Gastroesophageal sphincter (tissue), 4 donors: ENCODE measurements around the gene MTCL1. TPM values are rescaled to one million over a fixed set of nuclear protein-coding genes. Genes with fewer than 3 reads are reported as not detected.

Experiments
- ATAC-seq: fragments of 150-250 bp; one replicate; pipeline ENCODE4 v1.9.1; 2016; ENCODE audit warnings: mild to moderate bottlenecking, moderate library complexity
- H3K27ac ChIP-seq, 4 donors: fragments of 200-600 bp; sonication (generic) in 3 of 4; 1 replicate in 3 of 4; 2 replicates in 1 of 4; pipeline ENCODE4 v1.5.1; 2016 to 2019
- H3K27me3 ChIP-seq: fragments of 200-600 bp; sonication (generic); one replicate; pipeline ENCODE4 v1.5.1; 2019
- H3K36me3 ChIP-seq, 2 donors: fragments of 200-600 bp; sonication (generic); one replicate each; pipeline ENCODE4 v1.5.1; 2019; ENCODE audit warnings: control low read depth in 1 of 2
- H3K4me1 ChIP-seq, 3 donors: fragments of 200-600 bp; sonication (generic); 1 replicate in 2 of 3; 2 replicates in 1 of 3; pipeline ENCODE4 v1.5.1; 2016 to 2019; ENCODE audit warnings: control low read depth in 2 of 3
- H3K4me3 ChIP-seq, 2 donors: fragments of 200-600 bp; sonication (generic); one replicate each; pipeline ENCODE4 v1.5.1; 2019; ENCODE audit warnings: mild to moderate bottlenecking in 1 of 2, moderate library complexity in 1 of 2
- H3K9me3 ChIP-seq, 3 donors: fragments of 200-600 bp; sonication (generic); one replicate each; pipeline ENCODE4 v1.5.1; 2017 to 2019; ENCODE audit warnings: control low read depth in 2 of 3
- EP300 ChIP-seq: sonication (generic); formaldehyde crosslinking; IDR thresholded peaks from one replicate; pipeline ENCODE4 v1.6.1; 2017; ENCODE audit warnings: antibody characterized with exemption, mild to moderate bottlenecking
- POLR2A ChIP-seq, 2 donors: fragments of 450-650 bp; IDR thresholded peaks; one replicate each; pipeline ENCODE4 v1.6.1; 2017; ENCODE audit warnings: antibody characterized with exemption in 2 of 2, mild to moderate bottlenecking in 2 of 2, moderate library complexity in 1 of 2
- POLR2AphosphoS5 ChIP-seq: sonication (generic); formaldehyde crosslinking; IDR thresholded peaks from one replicate; pipeline ENCODE4 v1.6.1; 2017; ENCODE audit warnings: antibody characterized with exemption
- WGBS, 2 donors: methylation state at CpG; one replicate each; pipeline ENCODE4 v1.1.5; 2018; ENCODE audit warnings: low coverage in 1 of 2; 5-methylcytosine and 5-hydroxymethylcytosine counted together
- total RNA-seq, 4 donors: library from RNA; depleted of rRNA; stranded (reverse); fragments of >200 nt; gene quantifications; one replicate each; pipeline ENCODE4 v1.1.0, GENCODE V29; 2016
- TF ChIP-seq, protein P1 (sequence below), 4 experiments: fragments of 200-600 bp in 2 of 4; fragments of 450-650 bp in 2 of 4; sonication (generic) in 1 of 4; IDR thresholded peaks; one replicate each; pipeline ENCODE4 v1.5.1; 2017 to 2019; ENCODE audit warnings: antibody characterized with exemption in 4 of 4, mild to moderate bottlenecking in 2 of 4, moderate library complexity in 2 of 4

MTCL1 gene
- total RNA-seq, 4 donors from 2014 or later: 35.0 to 68.0 (median 51.4) TPM

DNA sequence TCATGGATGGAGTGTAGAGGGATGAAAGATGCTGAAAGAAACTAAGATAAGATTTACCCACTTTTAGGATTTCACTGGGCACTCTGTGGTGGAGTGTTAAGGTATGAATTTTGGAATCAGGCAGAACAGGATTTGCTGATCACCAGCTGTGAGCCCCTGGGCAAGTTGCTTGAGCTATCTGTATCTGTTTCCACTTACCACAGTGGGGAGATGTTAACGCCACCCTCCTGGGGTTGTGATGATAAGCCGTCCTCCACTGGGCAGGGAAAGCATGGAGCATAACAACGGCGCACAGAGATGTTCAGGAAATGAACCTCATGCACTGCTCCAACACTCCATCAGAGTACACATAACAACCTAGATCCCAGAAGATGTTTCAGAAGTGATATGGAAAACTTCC lies 160.6 kb downstream of the MTCL1 start:
- no peak overlapping the region for H3K27ac ChIP-seq
- H3K27me3 ChIP-seq: no peaks in the 10 kb centered on the region
- no peaks in the 10 kb centered on the region for H3K36me3 ChIP-seq
- no peak for ATAC-seq
- TF ChIP-seq POLR2A (IDR thresholded peaks at IDR 0.05) (no peak), POLR2AphosphoS5 (no peak), EP300 (no peak)
- TF ChIP-seq, protein P1, sequence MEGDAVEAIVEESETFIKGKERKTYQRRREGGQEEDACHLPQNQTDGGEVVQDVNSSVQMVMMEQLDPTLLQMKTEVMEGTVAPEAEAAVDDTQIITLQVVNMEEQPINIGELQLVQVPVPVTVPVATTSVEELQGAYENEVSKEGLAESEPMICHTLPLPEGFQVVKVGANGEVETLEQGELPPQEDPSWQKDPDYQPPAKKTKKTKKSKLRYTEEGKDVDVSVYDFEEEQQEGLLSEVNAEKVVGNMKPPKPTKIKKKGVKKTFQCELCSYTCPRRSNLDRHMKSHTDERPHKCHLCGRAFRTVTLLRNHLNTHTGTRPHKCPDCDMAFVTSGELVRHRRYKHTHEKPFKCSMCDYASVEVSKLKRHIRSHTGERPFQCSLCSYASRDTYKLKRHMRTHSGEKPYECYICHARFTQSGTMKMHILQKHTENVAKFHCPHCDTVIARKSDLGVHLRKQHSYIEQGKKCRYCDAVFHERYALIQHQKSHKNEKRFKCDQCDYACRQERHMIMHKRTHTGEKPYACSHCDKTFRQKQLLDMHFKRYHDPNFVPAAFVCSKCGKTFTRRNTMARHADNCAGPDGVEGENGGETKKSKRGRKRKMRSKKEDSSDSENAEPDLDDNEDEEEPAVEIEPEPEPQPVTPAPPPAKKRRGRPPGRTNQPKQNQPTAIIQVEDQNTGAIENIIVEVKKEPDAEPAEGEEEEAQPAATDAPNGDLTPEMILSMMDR (IDR thresholded peaks at IDR 0.05): no peak
- no peaks in the 10 kb centered on the region for H3K9me3 ChIP-seq
- no peak overlapping the region for H3K4me3 ChIP-seq
- WGBS, 2 donors: 89% methylated on average over 3 of the region's 4 CpGs; no CpG with 5 or more reads in 1 of the 2 donors
- H3K4me1 ChIP-seq: no peaks in the 10 kb centered on the region

DNA sequence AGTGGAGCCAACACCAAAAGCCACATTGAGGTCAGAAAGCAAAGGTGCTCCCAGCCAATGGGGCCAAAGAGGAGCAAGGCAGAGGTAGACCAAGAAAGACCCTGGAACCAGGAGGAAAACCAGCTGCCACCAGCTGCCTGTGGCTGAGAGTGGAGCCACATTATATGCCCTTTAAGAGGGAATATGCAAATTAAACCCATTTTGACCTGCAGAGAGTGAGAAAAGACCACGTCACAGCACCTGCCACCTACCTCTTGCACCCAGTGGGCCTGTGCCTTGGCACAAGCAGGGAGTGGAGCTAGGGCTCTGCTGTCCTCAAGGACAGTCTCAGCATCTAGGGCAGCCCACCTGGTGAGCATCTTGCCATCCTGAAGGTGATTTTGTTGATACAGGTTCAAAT lies 161.3 kb downstream of the MTCL1 start:
- H3K9me3 ChIP-seq: no peaks in the 10 kb centered on the region
- no peaks in the 10 kb centered on the region for H3K4me1 ChIP-seq
- WGBS, 2 donors: 88% methylated on average over 1 of the region's 1 CpG; no CpG with 5 or more reads in 1 of the 2 donors
- TF ChIP-seq, protein P1 (IDR thresholded peaks at IDR 0.05): no peak
- no peak for TF ChIP-seq POLR2A (IDR thresholded peaks at IDR 0.05)
- no peak for TF ChIP-seq POLR2AphosphoS5
- no peak for ATAC-seq
- no peaks in the 10 kb centered on the region for H3K36me3 ChIP-seq
- H3K27ac ChIP-seq: no peak overlapping the region
- H3K4me3 ChIP-seq: no peak overlapping the region
- no peaks in the 10 kb centered on the region for H3K27me3 ChIP-seq

DNA sequence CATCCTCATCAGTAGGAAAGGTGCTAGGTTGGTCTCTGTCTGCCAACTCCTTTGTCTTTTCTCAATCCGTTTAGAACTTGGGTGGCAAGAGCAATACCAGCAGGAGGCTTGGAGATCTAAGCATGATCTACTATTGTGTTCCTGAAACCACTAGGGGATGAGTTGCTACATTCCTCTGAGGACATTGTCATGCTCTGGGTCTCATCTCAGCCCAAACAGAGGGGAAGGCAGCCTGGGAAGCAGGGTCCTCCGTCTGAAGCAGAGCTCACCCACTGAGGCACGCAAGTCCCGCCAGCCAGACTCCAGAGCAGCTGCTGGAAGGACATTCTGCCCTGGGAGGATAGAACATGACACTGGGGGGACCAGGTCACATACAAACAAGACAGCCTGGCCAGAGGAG lies 162.9 kb downstream of the MTCL1 start:
- WGBS, 2 donors: 44 to 80% methylated on average over 1 to 2 of the region's 4 CpGs
- Histone ChIP-seq H3K4me3 (no peak overlapping the region), H3K9me3 (no peaks in the 10 kb centered on the region), H3K27ac (no peak overlapping the region), H3K4me1 (no peaks in the 10 kb centered on the region), H3K36me3 (no peaks in the 10 kb centered on the region), H3K27me3 (no peaks in the 10 kb centered on the region)
- ATAC-seq: no peak
- TF ChIP-seq EP300 (no peak), POLR2AphosphoS5 (no peak), POLR2A (IDR thresholded peaks at IDR 0.05) (no peak)
- TF ChIP-seq, protein P1 (IDR thresholded peaks at IDR 0.05): no peak

GRCh38 chr18:8868779-8869415 lies 163.5 kb downstream of the MTCL1 start:
- no peak for ATAC-seq
- Histone ChIP-seq H3K27ac (no peak overlapping the region), H3K4me3 (no peak overlapping the region), H3K9me3 (no peaks in the 10 kb centered on the region), H3K36me3 (no peaks in the 10 kb centered on the region), H3K27me3 (no peaks in the 10 kb centered on the region), H3K4me1 (no peaks in the 10 kb centered on the region)
- TF ChIP-seq POLR2AphosphoS5 (no peak), POLR2A (IDR thresholded peaks at IDR 0.05) (no peak), EP300 (no peak)
- TF ChIP-seq, protein P1 (IDR thresholded peaks at IDR 0.05): no peak
- WGBS, 2 donors: 77% methylated on average over 2 of the region's 2 CpGs; no CpG with 5 or more reads in 1 of the 2 donors

- Histone ChIP-seq H3K9me3 (no peaks in the 10 kb centered on the region), H3K4me3 (no peak overlapping the region), H3K36me3 (no peaks in the 10 kb centered on the region), H3K27ac (no peak overlapping the region), H3K4me1 (no peaks in the 10 kb centered on the region), H3K27me3 (no peaks in the 10 kb centered on the region)
- no peak for ATAC-seq
- 100% methylated on average over 1 of the region's 5 CpGs; no CpG with 5 or more reads in 1 of the 2 donors for WGBS, 2 donors
- TF ChIP-seq, protein P1 (IDR thresholded peaks at IDR 0.05): no peak
- no peak for TF ChIP-seq EP300
These were observed 164.3 kb downstream of the MTCL1 start for GRCh38 chr18:8869696-8870095.
